Stimulated activated CD8-positive, alpha-beta memory T cell treated with anti-CD3 and anti-CD28 coated beads, Interleukin-7, amount 100 ng/mL, for 4 hours (primary cell): ENCODE data around the gene TMEM114.
"Not testable (repeated sequence)": the region's sequence is repeated elsewhere in the genome, so short reads cannot be mapped to it uniquely, and the experiment has no call there.

Source experiments
- DNase-seq, 2 donors: peaks; one replicate each; pipeline ENCODE4 v3.0.0-alpha.2; 2020; ENCODE audit warnings: low read depth in 2 of 2

Gene TMEM114

DNA sequence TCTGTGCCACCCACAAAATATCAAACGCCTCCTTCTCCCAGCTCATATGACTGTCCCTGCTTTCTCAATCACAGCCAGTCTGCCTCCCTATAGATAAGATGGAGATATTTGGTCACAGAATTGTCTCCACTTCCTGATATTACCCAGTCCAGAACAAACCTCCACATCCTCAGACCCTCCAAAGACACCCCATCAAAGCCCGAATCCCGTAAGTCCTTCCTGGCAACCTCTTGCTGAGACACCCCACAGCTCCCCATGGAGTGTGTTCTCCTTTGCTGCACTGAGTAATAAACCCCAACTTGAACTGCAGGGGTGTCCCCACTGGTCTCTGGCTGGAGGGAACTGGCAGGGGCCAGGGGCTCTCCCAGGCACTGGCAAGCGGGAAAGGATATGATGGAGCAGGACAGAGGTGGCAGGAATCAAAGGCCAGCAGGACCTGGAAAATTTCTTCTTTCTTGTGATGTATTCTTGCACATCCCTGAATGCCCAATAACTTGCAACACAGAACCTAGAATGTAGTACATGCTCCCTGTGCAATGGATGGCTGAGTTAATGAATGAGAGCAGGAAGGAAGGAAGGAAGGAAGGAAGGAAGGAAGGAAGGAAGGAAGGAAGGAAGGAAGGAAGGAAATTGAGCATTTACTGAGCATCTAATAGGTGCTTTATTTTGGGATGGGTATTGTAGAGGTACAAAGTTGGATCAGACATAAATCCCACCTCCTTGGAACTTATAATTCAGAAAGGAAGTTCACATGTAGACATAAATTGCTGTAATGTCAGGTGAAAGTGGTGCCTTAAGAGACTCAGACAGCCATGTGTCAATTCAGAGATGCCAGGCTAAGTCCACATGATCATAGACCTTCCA is 13.9 kb downstream of the TMEM114 start:
- no peak for DNase-seq

DNA sequence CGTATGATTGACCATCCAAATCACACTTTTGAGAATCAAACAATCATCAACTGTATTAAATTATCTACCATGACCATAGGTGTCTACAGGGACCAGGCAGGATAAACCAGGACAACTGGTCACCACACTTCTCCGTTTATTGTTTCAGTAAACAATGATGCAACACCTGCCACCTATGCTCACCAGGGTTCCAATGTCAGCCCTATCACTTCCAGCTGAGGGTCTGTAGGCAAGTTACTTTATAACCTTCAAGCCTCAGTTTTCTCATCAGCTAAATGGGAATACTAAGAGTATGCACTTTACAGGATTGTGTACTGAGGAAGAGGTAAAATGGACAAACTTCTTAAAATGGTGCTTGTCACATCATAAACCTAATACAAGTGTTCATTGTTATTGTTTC is 14.9 kb downstream of the TMEM114 start:
- DNase-seq = no peak

DNA sequence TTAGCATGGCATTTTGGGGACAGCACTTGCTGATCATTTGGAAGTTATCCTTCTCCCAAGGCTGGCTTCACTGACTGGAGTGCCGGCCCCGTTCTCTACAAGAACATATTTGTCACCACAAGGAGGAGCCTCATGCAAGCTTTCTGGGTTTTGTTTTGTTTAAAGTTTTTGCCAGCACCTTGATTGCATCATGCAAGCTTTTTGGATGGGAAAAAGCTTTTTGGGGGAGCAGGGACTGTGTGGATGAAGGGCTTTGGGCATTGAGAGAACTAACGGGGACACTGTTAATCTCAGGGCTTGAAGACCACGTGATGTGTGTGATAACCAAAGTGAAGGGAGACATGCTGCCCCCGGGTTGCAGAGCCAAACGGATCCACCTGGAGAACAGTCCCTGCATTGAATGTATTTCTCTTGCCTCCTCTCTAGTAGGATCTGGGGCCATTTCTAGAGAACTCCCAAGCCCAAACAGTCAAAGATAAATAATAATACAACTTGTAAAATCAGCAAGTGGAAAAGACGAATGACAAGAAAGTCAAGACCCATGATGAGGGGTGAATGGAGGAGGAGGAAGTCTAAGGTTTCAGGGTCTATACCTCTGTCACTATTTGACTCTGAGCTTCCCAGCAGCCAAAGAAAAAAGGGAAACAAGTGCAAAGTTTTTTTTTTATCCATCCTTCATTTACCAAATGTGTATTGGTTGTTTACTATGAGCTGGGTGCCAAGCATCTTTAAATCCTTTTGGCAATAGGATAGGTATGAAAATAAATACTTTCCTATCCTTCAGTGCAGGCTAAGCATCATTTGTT is 17.2 kb downstream of the TMEM114 start:
- DNase-seq = no peak

DNA sequence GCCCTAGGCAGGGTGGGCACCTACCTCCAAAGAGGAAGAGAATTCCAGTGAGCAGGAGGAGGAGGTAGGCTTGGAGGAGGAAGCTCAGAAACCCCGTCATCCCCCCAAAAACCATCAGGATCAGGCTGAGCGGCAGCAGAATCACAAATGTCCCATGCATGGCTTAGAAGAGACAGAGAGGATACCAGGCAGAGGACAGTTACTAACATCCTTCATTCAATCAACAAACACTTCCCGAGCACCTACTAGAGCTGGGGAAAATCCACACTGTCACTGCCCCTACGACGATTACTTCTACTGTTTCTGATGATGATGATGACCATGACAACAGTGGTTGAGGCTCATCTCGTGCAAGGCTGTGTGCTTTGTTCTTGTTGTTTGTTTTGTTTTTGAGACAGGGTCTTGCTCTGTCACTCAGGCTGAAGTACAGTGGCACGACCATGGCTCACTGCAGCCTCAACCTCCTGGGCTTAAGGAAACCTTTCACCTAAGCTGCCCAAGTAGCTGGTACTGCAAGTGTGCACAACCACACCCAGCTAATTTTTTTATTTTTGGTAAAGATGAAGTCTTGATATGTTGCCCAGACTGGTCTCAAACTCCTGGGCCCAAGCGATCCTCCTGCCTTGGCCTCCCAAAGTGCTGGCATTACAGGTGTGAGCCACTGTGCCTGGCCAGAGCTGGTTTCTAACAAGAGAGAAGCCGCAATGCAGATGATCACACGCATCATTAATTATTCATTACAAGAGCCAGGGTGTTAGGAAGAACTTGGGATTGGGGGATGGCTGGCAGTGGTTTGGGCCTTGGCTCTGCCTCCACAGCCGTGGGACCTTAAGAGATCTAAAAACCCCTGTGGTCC is 18.0 kb downstream of the TMEM114 start:
- DNase-seq = no peak

DNA sequence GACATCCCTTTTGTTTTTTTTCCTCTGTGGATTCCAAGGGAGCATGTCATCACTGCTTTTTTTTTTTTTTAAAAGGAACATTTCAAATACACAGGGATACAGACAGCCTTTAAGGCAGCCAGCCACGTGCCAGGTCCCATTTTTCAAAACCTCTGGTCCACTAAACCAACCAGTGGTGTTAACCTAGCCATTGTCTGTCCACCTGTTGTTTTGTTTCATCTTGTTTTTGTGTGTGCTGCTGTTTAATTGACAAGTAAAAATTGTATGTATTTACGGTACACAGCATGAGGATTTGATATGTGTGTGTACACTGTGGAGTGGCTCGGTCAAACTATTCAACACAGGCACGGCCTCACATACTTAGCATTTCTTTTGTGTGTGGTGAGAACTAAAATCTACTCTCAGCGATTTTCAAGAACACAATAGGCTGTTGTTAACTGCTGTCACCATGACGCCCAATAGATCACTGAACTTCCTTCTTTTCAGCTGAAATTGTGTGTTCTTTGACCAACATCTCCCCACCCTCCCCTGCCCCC is 19.2 kb downstream of the TMEM114 start:
- no peak for DNase-seq

DNA sequence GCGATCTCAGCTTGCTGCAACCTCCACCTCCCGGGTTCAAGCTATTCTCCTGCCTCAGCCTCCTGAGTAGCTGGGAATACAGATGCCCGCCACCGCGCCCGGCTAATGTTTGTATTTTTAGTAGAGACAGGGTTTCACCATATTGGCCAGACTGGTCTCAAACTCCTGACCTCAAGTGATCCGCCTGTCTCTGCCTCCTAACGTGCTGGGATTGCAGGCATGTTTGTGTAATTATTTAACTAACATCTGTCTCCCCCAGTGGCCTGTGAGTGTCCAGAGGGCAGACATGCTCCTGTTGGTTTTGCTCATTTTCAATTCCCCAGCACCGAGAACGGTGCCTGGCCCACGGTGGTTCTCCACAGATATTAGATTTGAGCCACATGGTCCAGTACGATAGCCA is 19.9 kb downstream of the TMEM114 start:
- DNase-seq = not testable (repeated sequence)

DNA sequence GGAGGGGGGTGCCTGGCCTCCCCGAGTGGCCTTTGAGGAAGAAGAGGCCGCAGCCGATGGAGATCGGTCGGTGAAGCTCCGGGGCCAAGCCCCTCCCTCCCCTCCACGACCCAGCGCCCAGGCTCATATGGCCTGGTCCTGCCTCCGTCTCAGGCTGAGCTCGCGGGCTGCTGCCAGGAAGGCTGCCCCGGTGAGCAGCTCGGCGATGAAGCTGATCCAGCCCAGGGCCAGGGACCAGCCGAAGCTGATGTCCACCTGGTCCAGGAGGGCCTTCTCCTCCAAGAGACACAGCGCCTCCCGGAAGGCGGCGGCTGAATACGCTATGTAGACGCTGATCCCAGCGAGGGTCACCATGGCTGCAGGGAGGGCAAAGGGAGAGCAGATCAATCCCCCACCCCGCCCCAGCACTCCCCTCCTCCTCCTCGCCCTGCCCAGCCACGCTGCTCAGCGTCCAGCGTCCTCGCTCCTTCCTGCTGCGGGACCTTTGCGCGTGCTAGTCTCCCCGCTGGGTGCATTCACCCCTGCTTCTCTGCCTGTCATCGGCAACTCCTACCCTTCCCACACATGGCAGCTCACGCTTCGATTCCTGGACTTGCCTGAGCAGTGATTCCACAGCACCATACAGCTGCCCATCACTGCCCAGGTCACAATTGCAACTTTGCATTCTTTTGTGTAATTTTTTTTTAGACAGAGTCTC is 20.5 kb downstream of the TMEM114 start:
- no peak for DNase-seq

DNA sequence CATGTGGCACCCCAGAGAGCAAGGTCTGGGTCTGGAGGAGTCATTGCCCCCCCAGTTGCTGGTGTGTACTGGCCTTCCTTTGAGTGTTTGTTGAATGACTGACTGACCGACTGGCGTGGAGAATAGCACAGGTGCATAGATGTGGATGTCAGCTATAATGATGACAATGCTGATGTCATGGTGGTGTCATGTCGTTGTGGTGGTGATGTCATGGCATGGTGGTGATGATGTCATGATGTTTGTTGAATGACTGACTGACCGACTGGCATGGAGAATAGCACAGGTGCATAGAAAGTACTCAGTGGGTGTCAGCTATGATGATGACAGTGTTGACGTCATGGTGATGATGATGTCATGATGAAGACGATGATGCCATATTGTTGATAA is 22.1 kb downstream of the TMEM114 start:
- DNase-seq = no peak

DNA sequence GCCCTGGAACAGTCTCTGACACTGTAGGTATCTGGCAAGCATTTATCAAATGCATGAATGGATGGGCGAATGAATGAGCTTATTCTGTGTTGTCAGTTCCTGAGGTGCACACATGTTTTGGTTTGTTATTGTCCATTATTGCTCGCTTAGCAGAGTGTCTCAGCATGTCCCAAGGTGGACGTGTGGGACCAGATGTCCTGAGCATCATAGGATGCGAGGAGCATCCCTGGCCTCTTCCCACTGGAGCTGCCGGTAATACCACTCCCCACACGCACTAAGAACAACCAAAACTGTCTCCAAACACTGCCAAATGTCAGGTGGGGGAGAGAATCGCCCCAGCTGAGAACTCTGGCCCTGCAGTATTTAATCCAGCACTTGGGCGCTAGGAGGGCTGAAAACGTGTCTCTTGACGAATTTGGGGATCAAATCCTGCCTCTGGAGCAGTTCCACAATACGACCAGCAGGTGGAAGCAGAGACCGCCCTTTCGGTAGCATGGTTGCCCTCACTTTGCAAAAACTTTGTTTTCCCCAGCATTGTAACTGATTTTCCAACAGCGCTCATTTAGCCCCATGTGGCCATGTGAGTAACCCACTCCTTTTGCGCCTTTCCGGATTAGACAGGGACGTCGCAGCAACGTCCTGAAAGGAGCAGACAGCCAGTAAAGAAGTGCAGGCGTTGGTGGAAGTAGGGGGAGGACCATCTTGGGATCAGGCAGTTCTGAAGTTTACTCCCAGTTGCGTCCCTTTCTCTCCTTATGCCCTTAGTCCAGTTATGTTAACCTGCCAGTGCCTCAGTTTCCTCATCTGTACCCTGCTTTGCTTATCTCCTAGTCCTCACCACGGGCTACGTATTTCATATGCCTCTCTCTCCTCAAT is 22.7 kb downstream of the TMEM114 start:
- peak; percentile 46 to 52 for DNase-seq

DNA sequence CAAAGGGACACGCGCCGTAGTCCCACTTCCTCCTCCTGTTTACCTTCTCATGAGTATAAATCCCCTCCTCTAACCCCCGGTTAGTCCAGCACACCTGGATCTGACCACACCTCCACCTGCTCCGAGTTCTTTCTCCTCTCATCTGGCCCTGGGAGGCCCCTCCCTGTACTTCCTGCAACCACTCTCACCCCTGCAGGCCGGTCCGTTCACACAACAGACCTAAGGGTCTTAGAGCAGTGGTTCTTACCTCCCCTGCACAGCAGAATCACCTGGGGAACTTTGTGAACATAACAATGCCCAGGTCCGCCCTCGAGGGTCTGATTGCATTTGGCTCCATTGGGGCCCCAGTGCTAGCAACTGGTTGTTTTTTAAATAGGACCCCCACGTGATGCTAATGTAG is 24.8 kb downstream of the TMEM114 start:
- no peak for DNase-seq

DNA sequence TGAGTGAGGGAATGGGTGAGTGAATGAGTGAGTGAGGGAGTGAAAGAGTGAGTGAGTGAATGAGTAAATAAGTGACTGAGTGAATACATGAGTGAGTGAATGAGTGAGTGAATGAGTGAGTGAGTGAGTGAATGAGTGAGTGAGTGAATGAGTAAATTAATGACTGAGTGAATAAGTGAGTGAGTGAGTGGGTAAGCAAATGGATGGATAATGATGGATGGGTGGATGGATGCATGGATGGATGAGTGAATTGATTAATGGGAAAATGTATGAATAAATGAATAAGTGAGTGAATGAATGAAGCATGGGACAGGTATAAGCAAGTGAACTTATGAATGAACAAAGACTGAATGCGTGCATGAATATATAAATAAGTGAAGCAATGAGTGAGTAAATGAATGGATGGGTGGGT is 25.4 kb downstream of the TMEM114 start:
- no peak for DNase-seq

DNA sequence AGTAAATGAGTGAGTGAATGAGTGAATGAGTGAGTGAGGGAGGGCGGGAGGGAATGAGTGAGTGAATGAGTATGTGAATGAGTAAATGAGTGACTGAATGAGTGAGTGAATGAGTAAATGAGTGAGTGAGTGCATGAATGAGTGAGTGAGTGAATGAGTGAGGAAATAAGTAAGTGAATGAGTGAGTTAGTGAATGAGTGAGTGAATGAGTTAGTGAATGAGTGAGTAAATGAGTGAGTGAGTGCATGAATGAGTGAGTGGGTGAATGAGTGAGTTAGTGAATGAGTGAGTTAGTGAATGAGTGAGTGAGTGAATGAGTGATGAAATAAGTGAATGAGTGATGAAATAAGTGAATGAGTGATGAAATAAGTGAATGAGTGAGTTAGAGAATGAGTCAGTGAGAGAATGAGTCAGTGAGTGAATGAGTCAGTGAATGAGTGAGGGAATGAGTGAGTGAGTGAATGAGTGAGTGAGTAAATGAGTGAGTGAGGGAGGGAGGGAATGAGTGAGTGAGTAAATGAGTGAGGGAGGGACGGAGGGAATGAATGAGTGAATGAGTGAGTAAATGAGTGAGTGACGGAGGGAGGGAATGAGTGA is 26.3 kb downstream of the TMEM114 start:
- not testable (repeated sequence) for DNase-seq

DNA sequence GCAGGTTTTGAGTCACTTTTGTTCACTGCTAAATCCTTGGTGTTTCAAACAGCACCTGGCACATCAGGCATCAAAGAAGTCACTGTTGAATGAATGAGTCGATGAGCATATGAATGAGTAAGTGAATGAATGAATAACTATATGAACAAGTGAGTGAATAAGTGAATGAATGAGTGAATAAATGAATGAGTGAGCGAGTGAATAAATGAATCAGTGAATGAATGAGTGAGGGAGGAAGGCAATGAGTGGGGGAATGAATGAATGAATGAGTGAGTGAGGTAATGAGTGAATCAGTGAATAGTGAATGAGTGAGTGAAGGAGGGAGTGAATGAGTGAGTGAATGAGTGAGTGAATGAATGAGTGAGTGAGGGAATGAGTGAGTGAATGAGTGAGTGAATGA is 28.8 kb downstream of the TMEM114 start:
- no peak for DNase-seq

DNA sequence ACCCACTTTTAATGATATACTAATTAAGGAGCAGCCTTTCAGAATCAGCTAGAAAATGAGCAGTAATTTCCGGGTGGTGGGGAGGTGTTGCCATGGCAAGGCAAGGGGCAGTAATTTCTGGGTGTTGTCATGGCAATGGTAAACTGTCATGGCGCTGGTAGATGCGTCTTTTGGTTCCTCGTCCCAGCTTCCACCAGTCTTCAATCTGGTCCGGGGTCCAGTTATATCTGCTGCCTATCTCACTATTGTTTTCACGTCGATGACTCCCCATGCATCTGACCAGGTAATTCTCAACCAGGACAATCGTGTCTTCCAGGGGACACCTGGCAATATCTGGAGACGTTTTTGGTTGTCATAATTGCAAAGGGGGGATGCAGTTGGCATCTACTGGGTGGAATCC is 34.9 kb downstream of the TMEM114 start:
- DNase-seq = no peak

DNA sequence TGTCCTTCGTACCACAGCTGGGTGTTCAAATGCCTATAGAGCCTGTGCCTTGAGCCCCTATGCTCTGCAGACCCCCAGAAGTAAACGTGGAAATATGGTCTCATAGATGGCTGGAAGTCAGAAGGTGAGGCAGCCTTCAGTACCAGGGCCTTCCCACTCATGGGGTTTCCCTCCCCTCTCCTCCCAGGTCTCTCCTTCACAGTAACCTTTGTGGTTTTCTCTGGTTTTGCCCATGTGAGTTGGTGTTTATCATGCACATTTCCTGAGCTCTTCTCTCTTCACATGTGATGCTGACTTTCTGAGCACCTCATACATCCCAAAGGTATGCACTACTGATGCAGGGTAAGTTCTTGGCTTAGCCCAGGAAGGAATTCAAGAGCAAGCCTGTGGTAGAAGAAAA is 35.4 kb downstream of the TMEM114 start:
- no peak for DNase-seq

DNA sequence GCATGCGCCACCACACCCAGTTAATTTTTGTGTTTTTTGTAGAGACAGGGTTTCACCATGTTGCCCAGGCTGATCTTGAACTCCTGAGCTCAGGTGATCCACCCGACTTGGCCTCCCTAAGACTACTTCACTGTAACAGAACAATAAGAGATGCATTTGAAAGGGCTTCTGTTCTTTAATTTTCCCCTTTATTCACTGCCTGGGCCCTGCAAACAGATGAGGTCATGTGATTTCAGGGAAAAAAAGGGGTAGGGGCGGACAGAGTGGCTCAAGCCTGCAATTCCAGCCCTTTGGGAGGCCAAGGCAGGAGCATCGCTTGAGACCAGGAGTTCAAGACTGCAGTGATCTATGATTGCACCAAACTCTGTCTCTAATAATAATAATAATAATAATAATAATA is 36.3 kb downstream of the TMEM114 start:
- DNase-seq = no peak

DNA sequence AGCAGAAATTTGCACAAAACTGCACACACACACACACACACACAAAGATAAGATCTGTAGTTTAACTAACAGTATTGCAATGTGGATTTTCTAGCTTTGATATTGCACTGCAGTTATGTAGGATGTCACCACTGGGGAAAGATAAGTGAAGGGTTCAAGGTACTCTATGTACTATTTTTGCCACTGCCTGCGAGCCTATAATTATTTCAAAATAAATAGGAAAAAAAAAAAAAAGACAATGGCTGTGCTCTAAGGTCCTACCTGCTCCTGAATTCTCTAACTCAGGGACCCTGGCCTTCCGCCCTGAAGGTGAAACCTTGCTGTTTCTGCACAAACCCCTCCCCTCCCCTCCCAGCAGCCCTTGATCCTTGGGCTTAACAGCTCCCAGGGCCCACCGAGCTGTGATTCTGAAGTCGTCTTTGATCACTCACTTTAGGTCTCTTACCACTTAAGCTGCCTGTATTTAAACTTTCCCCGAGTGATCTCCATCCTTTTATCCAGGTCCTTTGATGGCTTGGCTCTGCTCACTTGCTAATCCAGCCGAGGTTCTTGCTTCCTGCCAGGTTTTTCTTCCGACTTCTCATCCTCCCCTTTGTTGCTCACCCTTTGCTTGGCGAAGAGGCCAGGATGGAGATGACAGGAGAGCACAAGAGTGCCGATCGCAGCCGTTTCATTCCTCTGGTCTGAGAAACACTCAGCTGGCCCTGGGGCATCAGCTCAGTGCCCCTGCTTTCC is 37.7 kb downstream of the TMEM114 start:
- DNase-seq = no peak

DNA sequence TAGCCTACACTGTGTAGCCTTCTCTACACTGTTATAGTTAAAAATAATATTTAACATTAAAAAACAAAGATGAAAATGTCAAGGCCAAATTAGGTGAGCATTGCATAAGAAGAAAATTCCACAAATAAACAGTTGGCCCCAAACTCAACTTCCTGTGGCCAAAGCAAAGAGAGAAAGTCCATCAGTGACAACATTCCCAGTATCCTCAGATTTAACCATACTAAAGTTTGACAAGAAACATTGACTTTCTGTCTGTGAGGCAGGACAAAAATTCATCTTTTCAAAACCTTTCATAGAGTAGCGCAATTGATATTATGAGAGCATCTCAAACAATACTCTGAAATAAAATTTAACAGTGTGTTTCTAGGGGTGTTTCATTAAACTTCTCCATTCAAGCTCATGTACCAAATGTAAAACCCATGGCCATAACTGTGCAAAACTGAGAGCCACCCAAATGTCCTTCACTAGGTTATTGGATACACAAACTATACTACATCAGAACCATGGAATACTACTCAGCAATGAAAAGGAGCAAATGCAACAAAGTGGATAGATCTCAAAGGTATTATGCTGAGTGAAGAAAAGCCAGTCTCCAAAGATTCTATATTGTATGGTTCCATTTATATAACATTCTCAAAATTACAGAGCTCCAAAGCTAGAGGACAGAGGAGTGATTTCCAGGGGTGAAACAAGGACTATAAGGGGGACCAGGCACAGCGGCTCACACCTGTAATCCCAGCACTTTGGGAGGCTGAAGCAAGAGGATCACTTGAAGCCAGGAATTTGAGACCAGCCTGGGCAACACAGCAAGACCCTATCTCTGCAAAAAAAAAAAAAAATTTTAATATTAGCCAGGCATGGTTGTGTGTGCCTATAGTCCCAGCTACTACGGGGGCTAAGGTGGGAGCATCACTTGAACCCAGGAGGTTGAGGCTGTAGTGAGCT is 38.7 kb downstream of the TMEM114 start:
- DNase-seq = no peak
